ENCODE data around the gene RASAL1. TPM values are rescaled to one million over a fixed set of nuclear protein-coding genes. Genes with fewer than 3 reads are reported as not detected.

The RASAL1 gene
- polyA plus RNA-seq, 1 donor (not counting 4 experiments of a cell fraction or from before 2014, with no cell fraction given) = 0.05 TPM

- no peak for FAIRE-seq
- TF ChIP-seq CTCF (optimal IDR thresholded peaks at IDR 0.05 in 1 of 3, IDR thresholded peaks at IDR 0.05 in 1 of 3, conservative IDR thresholded peaks at IDR 0.05 in 1 of 3; ENCODE audit: extremely low read depth in 1 of 3, insufficient read depth in 2 of 3, low read length in 3 of 3) = no peak
- TF ChIP-seq EZH2 (IDR thresholded peaks at IDR 0.05; ENCODE audit: low read length) = no peak
- H3K27ac ChIP-seq (ENCODE audit: control insufficient read depth, insufficient read depth, low read length) = no peak overlapping the region
- H3K36me3 ChIP-seq (ENCODE audit: control insufficient read depth in 2 of 2, extremely low read depth in 1 of 2, insufficient read depth in 2 of 2, low read length in 2 of 2) = no peaks in the 10 kb centered on the region
- H2AFZ ChIP-seq (ENCODE audit: control insufficient read depth, low read length) = no peak overlapping the region
- DNase-seq (ENCODE audit: low read depth, low spot score) = no peak
- dilution Hi-C loops (cut with MboI; ENCODE audit: extremely low pct_ligation_motif_present, low sequenced_read_pairs) = loop anchor here (25.0 kb wide), 1 partner anchor 94 kb away; no protein-coding TSS in a partner anchor
- H3K9ac ChIP-seq (ENCODE audit: control insufficient read depth, extremely low read depth, insufficient read depth, low read length) = no peak overlapping the region
- H3K9me3 ChIP-seq (ENCODE audit: control insufficient read depth, low read depth, low read length) = no peaks in the 10 kb centered on the region
- no peak overlapping the region for H3K4me3 ChIP-seq (ENCODE audit: control insufficient read depth in 2 of 3, extremely low read depth in 1 of 3, insufficient read depth in 2 of 3, low read depth in 1 of 3, low read length in 3 of 3)
- H3K4me2 ChIP-seq (ENCODE audit: control insufficient read depth, extremely low read depth, insufficient read depth, low read depth, low read length) = no peak overlapping the region
- H3K4me1 ChIP-seq (ENCODE audit: control insufficient read depth, extremely low read depth, insufficient read depth, low read length) = no peaks in the 10 kb centered on the region
- H3K27me3 ChIP-seq (ENCODE audit: control insufficient read depth, extremely low read depth, insufficient read depth, low read length) = peaks cover 15% of the 10 kb centered on the region
- no peaks in the 10 kb centered on the region for H4K20me1 ChIP-seq (ENCODE audit: control insufficient read depth, extremely low read depth, insufficient read depth, low read length)
- H3K9me1 ChIP-seq (ENCODE audit: control insufficient read depth, extremely low read depth, insufficient read depth, low read length) = no peaks in the 10 kb centered on the region
- no peaks in the 10 kb centered on the region for H3K79me2 ChIP-seq (ENCODE audit: control insufficient read depth, insufficient read depth, low read length)
These were observed 67.3 kb downstream of the RASAL1 start for GRCh38 chr12:113067987-113068935.

GRCh38 chr12:113066813-113067400, 68.7 kb downstream of the RASAL1 start:
- Histone ChIP-seq H3K4me1 (ENCODE audit: control insufficient read depth, extremely low read depth, insufficient read depth, low read length) (no peaks in the 10 kb centered on the region), H3K4me2 (ENCODE audit: control insufficient read depth, extremely low read depth, insufficient read depth, low read depth, low read length) (no peak overlapping the region), H3K9me1 (ENCODE audit: control insufficient read depth, extremely low read depth, insufficient read depth, low read length) (no peaks in the 10 kb centered on the region), H2AFZ (ENCODE audit: control insufficient read depth, low read length) (no peak overlapping the region), H3K4me3 (ENCODE audit: control insufficient read depth in 2 of 3, extremely low read depth in 1 of 3, insufficient read depth in 2 of 3, low read depth in 1 of 3, low read length in 3 of 3) (no peak overlapping the region), H4K20me1 (ENCODE audit: control insufficient read depth, extremely low read depth, insufficient read depth, low read length) (no peaks in the 10 kb centered on the region), H3K79me2 (ENCODE audit: control insufficient read depth, insufficient read depth, low read length) (no peaks in the 10 kb centered on the region), H3K9me3 (ENCODE audit: control insufficient read depth, low read depth, low read length) (no peaks in the 10 kb centered on the region), H3K9ac (ENCODE audit: control insufficient read depth, extremely low read depth, insufficient read depth, low read length) (no peak overlapping the region), H3K27me3 (ENCODE audit: control insufficient read depth, extremely low read depth, insufficient read depth, low read length) (peaks cover 18% of the 10 kb centered on the region), H3K27ac (ENCODE audit: control insufficient read depth, insufficient read depth, low read length) (no peak overlapping the region), H3K36me3 (ENCODE audit: control insufficient read depth in 2 of 2, extremely low read depth in 1 of 2, insufficient read depth in 2 of 2, low read length in 2 of 2) (no peaks in the 10 kb centered on the region)
- dilution Hi-C loops (cut with MboI; ENCODE audit: extremely low pct_ligation_motif_present, low sequenced_read_pairs) = loop anchor here (25.0 kb wide), 1 partner anchor 95 kb away; no protein-coding TSS in a partner anchor
- FAIRE-seq (no peak), DNase-seq (ENCODE audit: low read depth, low spot score) (no peak)
- TF ChIP-seq CTCF (optimal IDR thresholded peaks at IDR 0.05 in 1 of 3, IDR thresholded peaks at IDR 0.05 in 1 of 3, conservative IDR thresholded peaks at IDR 0.05 in 1 of 3; ENCODE audit: extremely low read depth in 1 of 3, insufficient read depth in 2 of 3, low read length in 3 of 3) (no peak), EZH2 (IDR thresholded peaks at IDR 0.05; ENCODE audit: low read length) (no peak)

All from keratinocyte (primary cell).